ENCODE data around the gene HNRNPC. TPM values are rescaled to one million over a fixed set of nuclear protein-coding genes. Genes with fewer than 3 reads are reported as not detected.

Gene HNRNPC
- total RNA-seq, 2 donors from 2014 or later: 363 to 653 TPM

GRCh38 chr14:21267886-21268616, 1.2 kb downstream of the HNRNPC start:
- peak overlapping the region; percentile 75 for H3K4me3 ChIP-seq
- peaks cover 14% of the 10 kb centered on the region for H3K4me1 ChIP-seq
- intact Hi-C loops (cut with DNase I): no loop called here
- H3K9ac ChIP-seq (ENCODE audit: low read depth in 2 of 2, low read length in 2 of 2): peak overlapping the region in 1 of 2 donors; percentile 95
- no peak for TF ChIP-seq CTCF (IDR thresholded peaks at IDR 0.05)
- peak overlapping the region; percentile 92 for H3K27ac ChIP-seq
- no peaks in the 10 kb centered on the region for H3K36me3 ChIP-seq
- no peaks in the 10 kb centered on the region for H3K9me3 ChIP-seq
- H3K27me3 ChIP-seq: no peaks in the 10 kb centered on the region
- no peak for DNase-seq

- intact Hi-C loops (cut with DNase I): no loop called here
- DNase-seq: no peak
- no peaks in the 10 kb centered on the region for H3K27me3 ChIP-seq
- no peaks in the 10 kb centered on the region for H3K9me3 ChIP-seq
- no peaks in the 10 kb centered on the region for H3K36me3 ChIP-seq
- H3K9ac ChIP-seq (ENCODE audit: low read depth in 2 of 2, low read length in 2 of 2): peak overlapping the region; percentile 40 to 95
- H3K27ac ChIP-seq: no peak overlapping the region
- TF ChIP-seq CTCF (IDR thresholded peaks at IDR 0.05): no peak
- H3K4me3 ChIP-seq: peak overlapping the region; percentile 75
- H3K4me1 ChIP-seq: peaks cover 17% of the 10 kb centered on the region
These were observed 1.8 kb downstream of the HNRNPC start for GRCh38 chr14:21267431-21267845.

GRCh38 chr14:21264025-21264801, 5.0 kb downstream of the HNRNPC start:
- intact Hi-C loops (cut with DNase I): no loop called here
- H3K4me1 ChIP-seq: peaks cover 21% of the 10 kb centered on the region
- H3K27me3 ChIP-seq: no peaks in the 10 kb centered on the region
- H3K36me3 ChIP-seq: no peaks in the 10 kb centered on the region
- no peaks in the 10 kb centered on the region for H3K9me3 ChIP-seq
- no peak for TF ChIP-seq CTCF (IDR thresholded peaks at IDR 0.05)
- no peak overlapping the region for H3K9ac ChIP-seq (ENCODE audit: low read depth in 2 of 2, low read length in 2 of 2)
- no peak overlapping the region for H3K27ac ChIP-seq
- DNase-seq: no peak
- H3K4me3 ChIP-seq: no peak overlapping the region

GRCh38 chr14:21263284-21264024, 5.8 kb downstream of the HNRNPC start:
- Histone ChIP-seq H3K27me3 (no peaks in the 10 kb centered on the region), H3K9ac (ENCODE audit: low read depth in 2 of 2, low read length in 2 of 2) (peak overlapping the region in 1 of 2 donors; percentile 8), H3K27ac (no peak overlapping the region), H3K4me1 (peaks cover 27% of the 10 kb centered on the region), H3K9me3 (no peaks in the 10 kb centered on the region), H3K4me3 (no peak overlapping the region), H3K36me3 (no peaks in the 10 kb centered on the region)
- no peak for DNase-seq
- TF ChIP-seq CTCF (IDR thresholded peaks at IDR 0.05): no peak
- intact Hi-C loops (cut with DNase I): no loop called here

GRCh38 chr14:21262410-21262809, 6.8 kb downstream of the HNRNPC start:
- no peak for TF ChIP-seq CTCF (IDR thresholded peaks at IDR 0.05)
- Histone ChIP-seq H3K9me3 (no peaks in the 10 kb centered on the region), H3K27me3 (no peaks in the 10 kb centered on the region), H3K4me3 (no peak overlapping the region), H3K9ac (ENCODE audit: low read depth in 2 of 2, low read length in 2 of 2) (no peak overlapping the region), H3K27ac (no peak overlapping the region), H3K36me3 (no peaks in the 10 kb centered on the region), H3K4me1 (peaks cover 27% of the 10 kb centered on the region)
- DNase-seq: no peak
- intact Hi-C loops (cut with DNase I): no loop called here

Measured in colonic mucosa (tissue), 4 donors.